ENCODE results near the gene LRMDA.
"Not testable (repeated sequence)": the region's sequence is repeated elsewhere in the genome, so short reads cannot be mapped to it uniquely, and the experiment has no call there.

Gene LRMDA

GRCh38 chr10:75736889-75737579 is 305.6 kb downstream of the LRMDA start:
- DNase-seq (ENCODE audit: low read depth), result no peak

GRCh38 chr10:75737580-75737949 is 306.1 kb downstream of the LRMDA start:
- H3K4me3 ChIP-seq (ENCODE audit: low read depth, low read length), result no peak overlapping the region
- DNase-seq (ENCODE audit: low read depth), result no peak

More at GRCh38 chr10:75736889-75737579, 305.6 kb downstream of the LRMDA start:
- no peak overlapping the region for H3K4me3 ChIP-seq (ENCODE audit: low read depth, low read length)

GRCh38 chr10:75738924-75739323 is 307.5 kb downstream of the LRMDA start:
- no peak overlapping the region for H3K4me3 ChIP-seq (ENCODE audit: low read depth, low read length)
- DNase-seq (ENCODE audit: low read depth), result no peak

GRCh38 chr10:75739414-75740143 is 308.2 kb downstream of the LRMDA start:
- no peak for DNase-seq (ENCODE audit: low read depth)
- no peak overlapping the region for H3K4me3 ChIP-seq (ENCODE audit: low read depth, low read length)

- H3K4me3 ChIP-seq (ENCODE audit: low read depth, low read length), result no peak overlapping the region
- DNase-seq (ENCODE audit: low read depth), result no peak
Measured at GRCh38 chr10:75740541-75740940, 309.1 kb downstream of the LRMDA start.

DNA sequence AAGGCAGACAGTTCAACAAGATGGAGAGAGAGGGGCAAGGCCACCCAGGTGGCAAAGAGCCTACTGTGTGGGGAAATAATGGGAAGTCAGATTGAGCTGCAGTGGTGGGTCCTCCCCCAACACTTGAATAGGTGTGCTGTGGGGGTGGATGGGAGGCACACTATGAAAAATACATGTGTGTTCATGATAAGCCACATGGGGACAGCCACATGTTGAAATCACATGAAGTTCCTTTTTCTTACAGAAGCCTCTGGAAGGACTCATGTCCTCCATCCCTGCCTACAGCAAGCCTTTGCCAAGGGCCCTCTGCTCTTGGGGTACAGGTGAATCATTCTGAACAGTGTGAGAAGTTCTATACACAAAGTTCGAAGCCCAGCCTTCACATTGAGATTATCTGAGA is 310.9 kb downstream of the LRMDA start:
- H3K4me3 ChIP-seq (ENCODE audit: low read depth, low read length), result no peak overlapping the region

GRCh38 chr10:75743291-75743778 is 311.9 kb downstream of the LRMDA start:
- no peak for DNase-seq (ENCODE audit: low read depth)
- H3K4me3 ChIP-seq (ENCODE audit: low read depth, low read length), result no peak overlapping the region

More for the DNA sequence above, 310.9 kb downstream of the LRMDA start:
- no peak for DNase-seq (ENCODE audit: low read depth)

DNA sequence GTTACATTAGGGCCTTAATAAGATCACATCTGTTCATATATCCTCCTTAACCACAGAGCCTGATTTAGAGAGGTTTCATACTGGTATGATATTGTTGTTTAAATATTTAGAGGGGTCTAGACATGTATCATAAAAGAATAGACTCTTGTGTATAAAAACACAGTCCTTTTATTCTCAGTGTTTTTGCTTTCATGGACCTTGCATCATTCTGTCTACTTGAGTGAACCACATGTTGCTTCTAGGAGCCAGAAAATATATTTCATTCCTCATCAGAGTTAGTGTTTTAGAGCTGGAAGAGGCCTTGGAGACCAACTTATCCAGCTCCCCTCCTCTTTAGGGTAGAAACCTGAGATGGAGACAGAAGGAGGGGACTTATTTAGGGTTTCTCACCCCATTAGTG is 312.8 kb downstream of the LRMDA start:
- DNase-seq (ENCODE audit: low read depth), result no peak
- H3K4me3 ChIP-seq (ENCODE audit: low read depth, low read length), result no peak overlapping the region

GRCh38 chr10:75746356-75746755 is 314.9 kb downstream of the LRMDA start:
- DNase-seq (ENCODE audit: low read depth), result no peak
- H3K4me3 ChIP-seq (ENCODE audit: low read depth, low read length), result no peak overlapping the region

DNA sequence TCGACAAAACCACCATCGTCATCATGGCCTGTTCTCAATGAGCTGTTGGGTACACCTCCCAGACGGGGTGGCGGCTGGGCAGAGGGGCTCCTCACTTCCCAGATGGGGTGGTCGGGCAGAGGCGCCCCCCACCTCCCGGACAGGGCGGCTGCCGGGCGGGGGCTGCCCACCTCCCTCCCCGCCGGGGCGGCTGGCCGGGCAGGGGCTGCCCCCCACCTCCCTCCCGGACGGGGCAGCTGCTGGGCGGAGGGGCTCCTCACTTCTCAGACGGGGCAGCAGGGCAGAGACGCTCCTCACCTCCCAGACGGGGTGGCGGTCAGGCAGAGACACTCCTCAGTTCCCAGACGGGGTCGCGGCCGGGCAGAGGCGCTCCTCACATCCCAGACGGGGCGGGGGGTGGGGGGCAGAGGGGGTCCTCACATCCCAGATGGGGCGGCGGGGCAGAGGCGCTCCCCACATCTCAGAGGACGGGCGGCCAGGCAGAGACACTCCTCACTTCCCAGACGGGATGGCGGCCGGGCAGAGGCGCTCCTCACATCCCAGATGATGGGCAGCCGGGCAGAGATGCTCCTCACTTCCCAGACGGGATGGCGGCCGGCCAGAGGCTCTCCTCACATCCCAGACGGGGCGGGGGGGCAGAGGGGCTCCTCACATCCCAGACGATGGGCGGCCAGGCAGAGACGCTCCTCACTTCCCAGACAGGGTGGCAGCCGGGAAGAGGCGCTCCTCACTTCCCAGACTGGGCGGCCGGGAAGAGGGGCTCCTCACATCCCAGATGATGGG is 318.9 kb downstream of the LRMDA start:
- DNase-seq (ENCODE audit: low read depth); H3K4me3 ChIP-seq (ENCODE audit: low read depth, low read length): not testable (repeated sequence)

GRCh38 chr10:75751232-75751631 is 319.8 kb downstream of the LRMDA start:
- no peak overlapping the region for H3K4me3 ChIP-seq (ENCODE audit: low read depth, low read length)
- DNase-seq (ENCODE audit: low read depth), result no peak

- H3K4me3 ChIP-seq (ENCODE audit: low read depth, low read length), result no peak overlapping the region
- no peak for DNase-seq (ENCODE audit: low read depth)
Measured at GRCh38 chr10:75753621-75754020, 322.2 kb downstream of the LRMDA start.

GRCh38 chr10:75754096-75754831 is 322.8 kb downstream of the LRMDA start:
- DNase-seq (ENCODE audit: low read depth), result no peak
- no peak overlapping the region for H3K4me3 ChIP-seq (ENCODE audit: low read depth, low read length)

DNA sequence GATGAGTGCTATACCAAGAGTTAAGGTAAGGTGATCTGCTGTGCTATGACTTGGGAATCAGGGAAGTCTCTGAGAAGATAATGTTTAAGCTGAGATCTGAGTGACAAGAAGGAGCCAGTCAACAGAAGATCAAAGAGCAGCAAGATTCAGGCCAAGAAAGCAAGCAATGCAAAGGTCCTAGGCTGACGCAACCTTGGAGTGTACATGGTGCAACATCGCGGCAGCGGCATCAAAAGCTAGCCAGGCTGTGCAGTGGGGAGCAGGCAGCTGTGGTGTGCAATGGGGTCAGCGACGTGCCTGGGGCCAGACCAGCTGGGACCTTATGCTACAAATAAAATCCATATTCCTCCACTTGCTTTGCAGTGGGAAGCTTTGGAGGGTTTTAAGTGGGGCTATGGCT is 324.1 kb downstream of the LRMDA start:
- H3K4me3 ChIP-seq (ENCODE audit: low read depth, low read length), result no peak overlapping the region
- no peak for DNase-seq (ENCODE audit: low read depth)

- H3K4me3 ChIP-seq (ENCODE audit: low read depth, low read length), result no peak overlapping the region
- no peak for DNase-seq (ENCODE audit: low read depth)
Measured at GRCh38 chr10:75761289-75761688, 329.9 kb downstream of the LRMDA start.

DNA sequence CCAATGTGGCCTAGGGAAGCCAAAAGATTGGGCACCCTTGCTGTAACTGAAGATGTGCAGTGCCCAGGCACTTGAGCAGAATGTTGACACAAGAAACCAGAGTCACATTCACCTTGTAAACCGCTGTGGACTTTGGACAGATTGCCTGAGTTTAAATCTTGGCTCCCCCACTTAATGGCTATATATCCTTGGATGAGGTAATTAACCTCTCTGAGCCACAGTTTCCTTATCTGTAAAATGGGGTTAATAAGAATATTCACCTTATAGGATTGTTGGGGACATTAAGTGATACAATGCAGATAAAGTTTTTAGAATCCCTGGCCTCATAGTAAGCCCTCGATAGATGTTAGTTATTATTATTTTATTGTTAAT is 331.0 kb downstream of the LRMDA start:
- H3K4me3 ChIP-seq (ENCODE audit: low read depth, low read length), result no peak overlapping the region
- no peak for DNase-seq (ENCODE audit: low read depth)

DNA sequence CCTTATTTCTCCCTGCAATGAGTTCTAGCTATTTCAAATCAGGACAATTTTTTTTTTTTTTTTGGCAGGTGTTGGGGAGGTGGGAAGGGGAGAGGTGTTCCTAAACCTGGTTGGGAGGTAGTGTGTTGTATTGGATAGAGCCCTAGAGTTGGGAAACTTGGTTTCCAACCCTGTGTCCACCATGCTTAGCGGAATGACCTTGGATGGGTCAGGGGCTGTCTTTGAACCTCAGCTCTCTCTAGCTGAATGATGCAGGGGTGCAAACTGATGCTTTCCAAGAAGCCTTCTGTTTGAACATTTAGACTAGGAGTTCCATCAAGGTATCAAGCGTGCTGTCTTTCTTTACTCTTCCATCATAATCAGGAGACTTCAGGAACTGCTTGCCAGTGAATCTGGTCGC is 332.2 kb downstream of the LRMDA start:
- DNase-seq (ENCODE audit: low read depth), result no peak
- H3K4me3 ChIP-seq (ENCODE audit: low read depth, low read length), result no peak overlapping the region

GRCh38 chr10:75764974-75765788 is 333.8 kb downstream of the LRMDA start:
- H3K4me3 ChIP-seq (ENCODE audit: low read depth, low read length), result no peak overlapping the region
- no peak for DNase-seq (ENCODE audit: low read depth)

- no peak for DNase-seq (ENCODE audit: low read depth)
- no peak overlapping the region for H3K4me3 ChIP-seq (ENCODE audit: low read depth, low read length)
Measured at GRCh38 chr10:75765789-75766096, 334.3 kb downstream of the LRMDA start.

Data from skeletal muscle cell (primary cell).